Cerebellar cortex (tissue), 1 donor: ENCODE measurements around the gene KPNB1.
A peak's percentile ranks its signal among the peaks of the same experiment; 100 is the strongest.

ENCODE experiments used
- DNase-seq: peaks from one replicate; pipeline ENCODE4 v3.0.0-alpha.2; 2015; ENCODE audit warnings: low spot score

KPNB1 gene

DNA sequence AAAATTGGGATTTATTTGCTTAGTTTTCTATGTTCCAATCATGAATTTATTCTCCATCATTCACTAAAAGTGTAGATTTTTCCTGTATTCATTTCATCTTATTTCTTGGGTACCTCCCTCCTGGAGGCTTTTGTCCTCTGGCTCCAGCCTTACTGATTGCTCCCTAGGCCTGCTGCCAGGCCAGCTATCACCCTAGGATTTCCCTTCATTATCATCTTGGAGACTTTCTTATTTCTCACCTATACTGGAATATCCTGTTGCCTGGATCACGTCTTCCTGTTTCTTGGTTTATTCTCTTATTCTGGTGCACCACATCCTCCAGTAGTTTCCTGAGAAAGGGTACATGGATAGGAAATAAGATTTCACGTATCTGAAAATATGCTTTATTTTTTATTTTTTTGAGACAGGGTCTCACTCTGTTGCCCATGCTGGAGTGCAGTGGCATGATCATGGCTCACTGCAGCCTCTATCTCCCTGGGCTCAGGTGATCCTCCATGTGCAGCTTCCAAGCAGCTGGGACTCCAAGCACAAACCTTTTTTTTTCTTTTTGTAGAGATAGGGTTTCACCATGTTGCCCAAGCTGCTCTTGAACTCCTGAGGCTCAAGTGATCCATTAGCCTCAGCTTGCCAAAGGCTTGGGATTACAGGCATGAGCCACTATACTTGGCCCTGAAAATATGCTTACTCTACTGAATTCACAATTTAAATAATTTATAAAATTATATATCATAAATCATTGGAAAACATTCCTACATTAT lies 13.3 kb upstream of the KPNB1 start:
- no peak for DNase-seq

DNA sequence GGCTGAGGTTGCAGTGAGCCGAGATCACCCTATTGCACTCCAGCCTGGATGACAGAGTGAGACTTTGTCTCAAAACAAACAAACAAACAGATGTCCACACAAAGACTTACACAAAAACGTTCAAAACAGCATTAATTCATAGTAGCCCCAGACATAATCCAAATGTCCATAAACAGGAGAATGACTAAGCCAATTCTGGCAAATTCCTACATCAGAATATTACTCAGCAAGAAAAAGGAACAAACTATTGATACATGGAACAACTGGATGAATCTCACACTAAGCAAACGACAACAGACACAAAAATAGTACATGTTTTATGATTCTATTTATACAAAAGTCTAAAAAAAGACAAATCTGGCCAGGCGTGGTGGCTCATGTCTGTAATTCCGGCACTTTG lies 10.8 kb upstream of the KPNB1 start:
- no peak for DNase-seq

DNA sequence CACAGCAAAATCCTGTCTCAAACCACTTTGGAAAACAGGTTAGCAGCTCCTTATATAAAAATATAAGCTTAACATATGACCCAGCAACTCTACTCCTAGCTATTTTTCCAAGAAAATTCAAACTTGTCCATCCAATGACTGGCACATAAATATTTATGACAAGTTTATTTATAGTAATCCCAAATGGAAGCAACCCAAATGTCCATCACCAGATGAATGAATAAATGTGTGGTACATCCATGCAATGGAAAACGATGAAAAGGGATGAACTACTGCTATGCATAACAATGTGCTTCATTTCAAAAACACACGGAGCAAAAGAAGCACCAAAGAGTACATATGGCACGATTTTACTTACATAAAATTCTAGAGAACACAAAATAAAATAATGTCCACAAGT lies 9.6 kb upstream of the KPNB1 start:
- DNase-seq: no peak

DNA sequence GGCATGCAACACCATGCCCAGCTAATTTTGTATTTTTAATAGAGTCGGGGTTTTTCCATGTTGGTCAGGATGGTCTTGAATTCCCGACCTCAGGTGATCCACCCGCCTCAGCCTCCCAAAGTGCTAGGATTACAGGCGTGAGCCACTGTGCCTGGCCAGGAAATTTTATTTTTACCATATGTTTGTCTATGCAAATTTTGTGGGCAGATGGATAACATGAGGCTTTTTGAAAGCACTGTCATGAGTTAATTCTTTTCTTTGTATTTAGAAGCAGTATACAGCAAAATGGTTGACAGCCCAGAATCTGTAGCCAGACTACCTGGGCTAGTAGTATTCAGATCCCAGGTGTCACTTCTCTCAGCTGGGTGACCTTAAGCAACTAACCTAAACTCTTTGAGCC lies 8.5 kb upstream of the KPNB1 start:
- no peak for DNase-seq

DNA sequence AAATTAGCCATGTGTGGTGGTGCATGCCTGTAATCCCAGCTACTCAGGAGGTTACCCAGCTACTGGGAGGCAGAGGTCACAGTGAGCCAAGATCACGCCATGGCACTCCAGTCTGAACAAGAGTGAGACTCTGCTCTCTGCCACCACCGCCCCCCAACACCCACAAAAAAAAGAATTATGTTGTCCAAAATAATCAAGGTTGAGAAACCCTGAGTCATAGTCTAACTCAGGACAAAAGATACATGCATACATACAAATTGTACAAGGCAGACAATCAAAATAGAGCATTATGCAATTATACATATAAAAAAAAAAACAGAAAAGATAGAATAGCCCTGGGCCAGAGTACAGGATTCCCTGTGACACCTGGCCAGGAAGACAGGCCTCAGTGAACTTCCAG lies 6.6 kb upstream of the KPNB1 start:
- no peak for DNase-seq

DNA sequence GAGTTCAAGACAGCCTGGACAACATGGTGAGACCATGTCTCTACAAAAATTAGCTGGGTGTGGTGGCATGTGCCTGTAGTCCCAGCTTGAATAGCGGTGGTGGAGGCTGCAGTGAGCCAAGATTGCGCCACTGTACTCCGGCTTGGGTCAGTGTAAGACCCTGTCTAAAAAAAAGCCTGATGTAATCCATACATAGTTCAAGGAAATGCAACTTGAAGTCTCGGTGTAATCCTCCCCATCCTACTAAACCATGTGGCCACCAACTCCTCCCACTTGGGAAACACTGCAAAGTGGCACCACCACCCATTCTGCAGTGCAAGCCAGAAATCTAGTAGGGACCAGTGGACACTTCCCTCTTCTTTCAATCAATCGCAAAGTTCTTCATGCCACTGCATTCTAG lies 5.4 kb upstream of the KPNB1 start:
- no peak for DNase-seq

DNA sequence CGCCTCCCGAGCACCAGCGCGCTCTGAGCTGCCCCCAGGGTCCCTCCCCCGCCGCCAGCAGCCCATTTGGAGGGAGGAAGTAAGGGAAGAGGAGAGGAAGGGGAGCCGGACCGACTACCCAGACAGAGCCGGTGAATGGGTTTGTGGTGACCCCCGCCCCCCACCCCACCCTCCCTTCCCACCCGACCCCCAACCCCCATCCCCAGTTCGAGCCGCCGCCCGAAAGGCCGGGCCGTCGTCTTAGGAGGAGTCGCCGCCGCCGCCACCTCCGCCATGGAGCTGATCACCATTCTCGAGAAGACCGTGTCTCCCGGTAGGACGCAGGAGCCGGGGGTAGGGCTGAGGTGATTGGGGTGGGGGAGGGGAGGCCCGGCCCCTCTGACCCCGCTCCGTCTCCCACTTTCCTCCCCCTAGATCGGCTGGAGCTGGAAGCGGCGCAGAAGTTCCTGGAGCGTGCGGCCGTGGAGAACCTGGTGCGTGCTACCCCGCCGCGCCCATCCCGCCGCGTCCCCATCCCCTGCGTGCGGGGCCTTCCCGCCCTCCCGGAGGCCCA lies 329 bp downstream of the KPNB1 start:
- DNase-seq: no peak

DNA sequence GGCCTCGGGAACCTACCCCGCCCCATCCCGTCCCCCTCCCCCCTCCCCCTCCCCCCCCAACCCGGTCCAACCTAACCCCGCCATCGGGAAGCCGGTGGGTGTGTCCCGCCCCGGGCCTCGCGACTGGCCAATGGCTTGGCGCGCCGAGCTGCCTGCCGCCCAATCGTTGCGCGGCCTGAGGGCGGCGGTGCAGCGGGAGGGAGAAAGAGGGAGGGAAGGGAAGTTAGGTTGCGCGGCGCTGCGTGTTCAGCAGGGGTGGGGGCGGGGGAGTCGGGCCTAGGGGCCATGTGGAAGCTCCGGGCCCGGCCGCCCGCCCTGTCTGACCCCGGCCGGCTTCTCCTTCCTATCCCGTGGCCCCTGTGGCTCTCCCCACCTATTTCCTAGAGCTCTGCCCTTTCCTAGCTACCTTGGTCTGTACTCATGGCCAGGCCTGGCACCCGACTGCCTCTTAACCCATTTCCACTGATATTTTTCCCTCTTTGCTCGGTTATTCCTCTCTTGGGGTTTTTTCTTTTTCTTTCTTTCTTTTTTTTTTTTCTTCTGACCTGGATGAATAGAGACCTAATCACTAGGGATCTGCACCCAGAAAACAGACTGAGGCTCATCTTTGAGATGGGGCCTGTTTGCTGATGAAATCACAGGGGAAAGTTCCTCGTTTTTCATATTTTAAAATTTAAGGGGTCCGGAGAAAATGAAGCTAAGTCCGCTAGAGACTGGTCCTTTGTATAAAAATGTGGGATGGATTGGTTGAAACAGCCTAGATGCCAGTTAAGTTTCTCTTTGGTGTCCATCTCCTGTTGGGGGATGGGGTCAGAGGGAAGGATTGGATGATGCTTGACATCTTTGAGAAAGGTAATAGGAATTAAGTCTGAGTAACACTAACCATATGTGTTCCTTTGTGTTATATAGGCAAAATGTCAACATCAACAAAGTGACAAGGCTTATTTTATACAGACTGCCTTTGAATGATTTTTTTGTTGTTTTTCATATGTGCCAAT lies 1.1 kb downstream of the KPNB1 start:
- DNase-seq: peak; percentile 95

DNA sequence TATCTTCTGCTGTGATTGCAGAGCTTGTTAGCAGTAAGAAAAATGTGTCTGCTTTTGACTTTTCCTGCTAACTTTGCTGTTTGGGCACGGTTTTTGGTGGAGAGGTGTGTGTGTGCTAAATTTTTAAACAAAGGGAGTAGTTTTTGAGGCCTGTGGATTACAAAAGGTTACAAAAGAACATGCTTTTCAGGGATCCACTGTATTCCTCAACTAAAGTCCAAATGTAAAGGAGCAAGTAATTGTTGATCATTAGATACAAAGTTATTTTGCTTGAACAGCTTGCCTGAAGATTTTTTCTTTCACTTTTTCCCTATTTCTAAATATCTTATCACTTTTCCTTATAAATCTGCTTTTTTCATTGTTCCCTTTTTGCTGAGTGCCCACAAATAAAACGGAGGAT lies 2.0 kb downstream of the KPNB1 start:
- DNase-seq: no peak

DNA sequence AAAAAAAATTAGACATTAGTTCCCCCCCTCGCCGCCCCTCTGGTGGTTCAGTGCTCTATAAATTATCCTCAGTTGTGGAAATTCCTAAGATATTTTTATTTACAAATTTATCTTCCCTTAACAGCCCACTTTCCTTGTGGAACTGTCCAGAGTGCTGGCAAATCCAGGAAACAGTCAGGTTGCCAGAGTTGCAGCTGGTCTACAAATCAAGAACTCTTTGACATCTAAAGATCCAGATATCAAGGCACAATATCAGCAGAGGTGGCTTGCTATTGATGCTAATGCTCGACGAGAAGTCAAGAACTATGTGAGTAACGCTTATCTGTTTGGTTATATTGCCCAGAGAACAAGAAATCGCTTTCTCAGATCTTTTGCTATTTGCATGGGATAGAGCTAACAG lies 2.9 kb downstream of the KPNB1 start:
- DNase-seq: no peak

DNA sequence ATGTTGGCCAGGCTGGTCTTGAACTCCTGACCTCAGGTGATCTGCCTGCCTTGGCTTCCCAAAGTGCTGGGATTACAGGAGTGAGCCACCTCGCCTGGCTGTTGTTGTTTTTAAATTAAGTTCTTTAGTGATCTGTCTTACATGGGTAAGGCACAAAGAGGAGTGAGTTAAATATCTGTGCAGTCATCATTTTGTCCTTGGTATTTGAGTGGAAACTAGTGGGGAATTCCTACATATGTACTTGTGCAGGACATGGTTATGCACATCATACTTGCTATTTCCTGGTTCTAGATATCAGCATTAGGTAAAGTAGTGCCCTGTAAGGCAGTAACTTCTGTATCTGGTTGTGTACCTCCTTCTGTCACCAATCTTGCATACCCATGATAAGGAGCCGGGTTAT lies 3.7 kb downstream of the KPNB1 start:
- DNase-seq: no peak

DNA sequence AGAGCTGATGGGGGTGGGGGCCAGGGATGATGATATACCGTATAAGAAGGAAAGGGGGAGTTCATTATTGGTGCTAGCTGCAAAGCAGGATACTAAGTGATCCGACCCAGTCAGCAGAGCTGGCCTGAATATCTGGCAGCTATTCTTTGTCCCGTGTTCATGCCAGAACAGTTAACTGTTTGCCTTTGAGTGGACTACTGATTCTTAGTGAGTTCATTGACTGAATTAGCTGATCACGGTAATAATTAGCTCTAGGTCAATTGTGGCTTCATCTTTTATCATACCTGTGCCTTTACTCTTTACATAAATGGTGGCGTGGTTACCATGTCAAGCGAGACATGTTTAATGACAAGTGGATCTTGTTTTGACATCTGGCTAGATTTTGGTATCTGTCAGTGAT lies 5.3 kb downstream of the KPNB1 start:
- DNase-seq: no peak

DNA sequence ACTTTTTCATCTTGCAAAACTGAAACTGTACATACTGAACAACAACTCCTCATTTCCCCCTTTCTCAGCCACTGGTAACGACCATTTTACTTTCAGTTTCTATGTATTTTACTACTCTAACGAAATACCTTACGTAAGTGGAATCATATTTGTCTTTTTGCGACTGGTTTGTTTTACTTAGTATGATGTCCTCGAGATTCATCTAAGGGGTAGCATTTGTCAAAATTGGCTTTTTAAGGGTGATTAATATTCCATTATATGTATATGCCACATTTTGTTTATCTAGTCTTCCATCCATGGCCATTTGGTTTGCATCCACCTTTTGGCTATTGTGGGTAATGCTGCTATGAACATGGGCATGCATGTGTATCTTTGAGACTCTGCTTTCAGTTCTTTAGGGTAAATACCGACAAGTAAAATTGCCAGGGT lies 10.4 kb downstream of the KPNB1 start:
- no peak for DNase-seq

DNA sequence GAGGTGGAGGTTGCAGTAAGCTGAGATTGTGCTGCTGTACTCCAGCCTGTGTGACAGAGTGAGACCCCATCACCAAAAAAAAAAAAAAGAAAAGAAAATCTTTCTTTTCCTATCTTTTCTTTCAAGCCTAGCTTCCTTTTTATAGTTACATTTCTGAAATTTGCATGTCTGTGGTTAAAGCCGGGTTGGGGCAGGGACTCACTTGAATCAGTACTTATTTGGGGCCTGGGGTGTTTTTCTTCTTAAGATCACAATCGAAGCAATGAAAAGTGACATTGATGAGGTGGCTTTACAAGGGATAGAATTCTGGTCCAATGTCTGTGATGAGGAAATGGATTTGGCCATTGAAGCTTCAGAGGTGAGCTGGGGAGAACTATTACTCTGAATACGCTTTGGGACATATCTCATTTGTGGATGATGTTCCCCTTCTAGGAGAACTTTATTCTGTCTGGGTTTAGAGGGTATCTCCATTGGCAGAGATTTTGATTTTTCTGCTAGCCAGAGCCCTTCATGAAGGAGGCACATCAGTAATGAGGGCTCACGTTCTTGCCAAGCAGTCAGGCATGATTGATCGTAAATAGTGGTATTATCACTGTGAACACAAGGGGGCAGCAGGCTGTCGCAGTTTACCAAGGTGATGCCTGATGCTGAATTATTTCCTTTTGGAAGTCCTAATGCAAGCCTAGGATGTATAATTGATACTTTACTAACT lies 14.3 kb downstream of the KPNB1 start:
- peak; percentile 80 for DNase-seq

DNA sequence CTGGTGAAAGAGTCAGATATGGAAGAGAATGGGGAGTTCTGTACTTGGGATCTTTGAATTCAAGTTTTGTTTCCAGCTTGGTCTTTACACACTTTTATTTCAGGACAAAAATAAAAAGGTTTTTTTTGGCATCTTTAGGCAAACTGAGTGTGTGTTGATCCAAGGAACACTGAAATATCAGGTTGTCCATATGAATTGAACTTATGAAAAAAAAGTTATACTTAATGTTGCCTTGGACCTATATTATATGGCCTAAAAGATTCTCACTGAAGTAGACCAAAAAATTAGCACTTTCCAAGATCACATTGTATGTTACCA lies 14.9 kb downstream of the KPNB1 start:
- no peak for DNase-seq

DNA sequence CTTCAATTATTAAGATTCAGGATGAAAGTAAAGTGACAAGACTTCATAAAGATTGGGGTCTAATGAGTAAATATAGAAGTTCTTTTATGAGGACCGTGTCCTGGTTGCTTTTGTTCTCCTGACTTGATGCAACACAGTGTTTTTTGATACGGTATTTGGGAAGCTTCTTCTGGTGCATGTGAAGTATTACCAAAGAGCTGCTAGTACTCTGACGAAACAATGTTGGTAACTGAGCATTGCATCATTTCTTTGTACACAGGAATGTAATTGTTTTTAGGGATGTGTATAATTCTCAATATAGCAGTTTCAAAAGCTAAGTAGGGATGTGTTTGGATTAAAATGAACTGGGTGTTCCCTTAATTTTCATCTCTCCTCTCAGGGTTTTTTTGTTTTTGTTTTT lies 15.9 kb downstream of the KPNB1 start:
- DNase-seq: no peak

DNA sequence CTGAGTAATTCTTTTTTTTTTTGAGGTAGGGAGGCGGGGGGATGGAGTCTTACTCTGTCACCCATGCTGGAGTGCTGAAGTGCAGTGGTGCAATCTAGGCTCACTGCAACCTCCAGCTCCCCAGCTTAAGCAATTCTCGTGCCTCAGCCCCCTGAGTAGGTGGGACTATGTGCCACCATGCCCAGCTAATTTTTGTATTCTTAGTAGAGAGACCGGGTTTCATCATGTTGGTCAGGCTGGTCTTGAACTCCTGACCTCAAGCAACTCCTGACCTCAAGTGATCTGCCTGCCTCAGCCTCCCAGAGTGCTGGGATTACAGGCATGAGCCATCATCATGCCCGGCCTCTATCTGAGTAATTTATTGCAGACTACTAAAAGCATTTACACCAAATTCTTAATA lies 19.4 kb downstream of the KPNB1 start:
- DNase-seq: no peak

DNA sequence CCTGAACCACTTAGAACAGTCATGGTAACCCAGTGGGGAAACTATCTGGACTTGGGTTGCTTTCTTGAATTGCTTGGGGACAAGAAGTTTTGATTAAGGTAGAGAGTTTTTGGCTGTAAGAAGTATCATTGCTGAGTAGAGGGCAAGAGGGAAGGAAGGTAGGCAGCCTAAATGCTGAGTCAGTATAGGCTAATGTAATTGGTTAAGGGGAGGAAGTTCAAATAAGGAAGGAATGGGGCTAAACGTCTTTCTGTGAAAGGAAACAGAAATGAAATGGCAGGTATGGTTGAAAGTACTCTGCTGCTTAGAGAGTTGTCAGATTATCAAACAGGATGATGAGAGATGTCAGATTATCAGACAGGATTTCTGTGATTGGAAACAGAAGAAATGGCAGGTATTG lies 20.3 kb downstream of the KPNB1 start:
- no peak for DNase-seq

DNA sequence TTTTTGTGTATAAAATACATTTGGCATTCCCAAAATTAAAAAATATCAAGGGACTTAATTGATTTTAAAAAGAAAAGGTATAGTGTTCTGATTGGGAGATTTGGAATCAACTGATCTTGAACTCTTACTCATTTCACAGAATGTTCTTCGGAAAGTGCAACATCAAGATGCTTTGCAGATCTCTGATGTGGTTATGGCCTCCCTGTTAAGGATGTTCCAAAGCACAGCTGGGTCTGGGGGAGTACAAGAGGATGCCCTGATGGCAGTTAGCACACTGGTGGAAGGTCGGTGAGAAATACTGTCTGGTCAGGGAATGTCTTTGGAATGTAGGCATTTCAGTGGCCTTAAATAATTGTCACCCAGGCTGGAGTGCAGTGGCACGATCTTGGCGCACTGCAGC lies 24.8 kb downstream of the KPNB1 start:
- no peak for DNase-seq

DNA sequence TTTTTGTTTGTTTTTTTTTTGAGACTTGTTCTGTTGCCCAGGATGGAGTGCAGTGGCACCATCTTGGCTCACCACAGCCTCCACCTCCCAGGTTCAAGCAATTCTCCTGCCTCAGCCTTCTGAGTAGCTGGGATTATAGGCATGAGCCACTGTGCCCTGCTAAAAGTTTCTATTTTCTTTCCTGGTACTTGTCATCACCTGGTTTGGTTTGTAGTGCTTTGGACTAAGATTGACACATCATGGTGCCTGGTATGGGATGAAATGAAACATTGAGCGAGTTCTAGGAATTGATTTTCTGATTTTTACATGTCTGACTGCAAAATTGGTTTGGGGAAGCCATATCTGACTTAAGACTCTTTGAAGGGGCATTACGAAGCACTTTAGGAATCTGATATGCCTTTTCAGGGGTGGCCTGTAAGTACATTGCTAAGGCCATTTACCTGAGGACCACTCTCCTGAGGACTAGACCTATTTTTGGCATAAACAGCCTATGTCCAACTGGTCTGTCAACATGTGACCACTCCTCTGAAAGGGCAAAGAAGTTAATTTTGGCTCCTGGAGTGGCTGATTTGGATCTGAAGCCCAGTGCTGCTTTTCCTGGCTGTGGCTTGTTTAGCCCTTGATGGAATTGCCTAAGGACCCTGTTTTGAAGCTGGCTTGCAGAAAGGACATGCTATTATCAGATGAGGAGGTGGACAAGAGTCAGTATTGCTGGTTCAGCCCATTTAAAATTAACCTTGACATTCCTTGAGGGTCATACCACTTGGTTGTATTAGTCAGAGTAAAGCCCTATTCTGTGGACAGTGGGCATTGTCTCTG lies 25.9 kb downstream of the KPNB1 start:
- DNase-seq: no peak

DNA sequence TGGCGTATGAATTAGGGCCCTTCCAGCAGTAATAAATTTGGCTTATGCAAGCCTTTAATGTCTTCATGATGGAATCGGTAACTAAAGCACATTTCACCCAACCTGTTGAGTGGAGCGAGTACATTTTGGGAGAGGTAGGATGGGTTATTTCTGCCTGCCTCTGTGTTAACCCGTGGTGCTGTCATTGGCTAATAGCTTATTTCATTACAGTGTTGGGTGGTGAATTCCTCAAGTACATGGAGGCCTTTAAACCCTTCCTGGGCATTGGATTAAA lies 26.4 kb downstream of the KPNB1 start:
- no peak for DNase-seq
